Activated T-cell treated with anti-CD3 and anti-CD28 coated beads, Interleukin-2, amount 50 U/mL, for 48 hours (primary cell): ENCODE results near the gene TIMP2.
A peak's percentile ranks its signal among the peaks of the same experiment; 100 is the strongest.
"Not testable (repeated sequence)": the region's sequence is repeated elsewhere in the genome, so short reads cannot be mapped to it uniquely, and the experiment has no call there.

Experiments
- DNase-seq, 2 experiments: peaks; one replicate each; pipeline ENCODE4 v3.0.0-alpha.2; 2020

TIMP2 gene

GRCh38 chr17:78885956-78886355 lies 39.2 kb downstream of the TIMP2 start:
- no peak for DNase-seq

GRCh38 chr17:78884876-78885667 lies 40.1 kb downstream of the TIMP2 start:
- DNase-seq = no peak

GRCh38 chr17:78884148-78884825 lies 40.9 kb downstream of the TIMP2 start:
- no peak for DNase-seq

GRCh38 chr17:78883533-78884131 lies 41.6 kb downstream of the TIMP2 start:
- peak in 1 of 2 experiments; percentile 22 for DNase-seq

- peak in 1 of 2 experiments; percentile 20 for DNase-seq
These were observed 42.1 kb downstream of the TIMP2 start for GRCh38 chr17:78883089-78883532.

GRCh38 chr17:78882540-78883088 lies 42.6 kb downstream of the TIMP2 start:
- no peak for DNase-seq

GRCh38 chr17:78879635-78880186 lies 45.5 kb downstream of the TIMP2 start:
- DNase-seq = peak; percentile 26 to 27

GRCh38 chr17:78878871-78879527 lies 46.2 kb downstream of the TIMP2 start:
- DNase-seq = no peak

GRCh38 chr17:78878261-78878660 lies 46.9 kb downstream of the TIMP2 start:
- no peak for DNase-seq

- not testable (repeated sequence) for DNase-seq
These were observed 48.2 kb downstream of the TIMP2 start for GRCh38 chr17:78876954-78877517.

GRCh38 chr17:78876094-78876597 lies 49.0 kb downstream of the TIMP2 start:
- DNase-seq = no peak

- no peak for DNase-seq
These were observed 49.7 kb downstream of the TIMP2 start for GRCh38 chr17:78875363-78876093.

- DNase-seq = no peak
These were observed 51.5 kb downstream of the TIMP2 start for GRCh38 chr17:78873519-78874340.

- no peak for DNase-seq
These were observed 52.7 kb downstream of the TIMP2 start for GRCh38 chr17:78872486-78872885.

GRCh38 chr17:78870621-78871020 lies 54.6 kb downstream of the TIMP2 start:
- no peak for DNase-seq

- no peak for DNase-seq
These were observed 56.8 kb downstream of the TIMP2 start for GRCh38 chr17:78868391-78868790.

- DNase-seq = not testable (repeated sequence)
These were observed 58.1 kb downstream of the TIMP2 start for GRCh38 chr17:78867046-78867445.

GRCh38 chr17:78865682-78866390 lies 59.4 kb downstream of the TIMP2 start:
- DNase-seq = peak; percentile 83 to 86

GRCh38 chr17:78864117-78864516 lies 61.1 kb downstream of the TIMP2 start:
- no peak for DNase-seq
